IMR-90 (cell line): ENCODE results near the gene KIAA0513. TPM values are rescaled to one million over a fixed set of nuclear protein-coding genes. Genes with fewer than 3 reads are reported as not detected.

Experiments
- ATAC-seq: fragments of 200-7000 bp; cut with Tn5 transposase; 2 replicates; pipeline ENCODE4 v1.9.1; 2020; ENCODE audit warnings: low read depth, mild to moderate bottlenecking, moderate library complexity
- BruUV-seq: library from RNA; stranded (reverse); fragments of 400-500 nt; replicated peaks from 2 replicates; lab custom pipeline; 2021; lab: Mats Ljungman, UMichigan
- CTCF ChIA-PET: fragments of 300-600 bp; formaldehyde crosslinking; extraction: SDS; loops from one replicate; lab custom pipeline; 2021; ENCODE audit warnings: antibody characterized with exemption; lab: Yijun Ruan, JAX
- POLR2A ChIA-PET: fragments of 300-600 bp; sonication (Branson Sonifier 250); formaldehyde crosslinking; loops from one replicate; lab custom pipeline; 2022; ENCODE audit warnings: antibody characterized with exemption; ENCODE audit not compliant: unreplicated experiment; lab: Charles Lee
- DNase-seq: peaks from one replicate; pipeline ENCODE4 v3.0.0; 2013
- H2AFZ ChIP-seq: replicated peaks from 2 replicates; pipeline ENCODE3; 2013; ENCODE audit warnings: low read length, mild to moderate bottlenecking; ENCODE audit not compliant: poor library complexity
- H2AK5ac ChIP-seq: 2 replicates; pipeline ENCODE4 v1.6.1; 2013; ENCODE audit warnings: low read depth, low read length, inconsistent platforms
- H2AK9ac ChIP-seq: replicated peaks from 2 replicates; pipeline ENCODE3; 2013; ENCODE audit warnings: mild to moderate bottlenecking, low read depth, low read length, moderate library complexity; ENCODE audit not compliant: poor library complexity
- H2BK120ac ChIP-seq: 2 replicates; pipeline ENCODE4 v1.6.1; 2013; ENCODE audit warnings: low read depth, low read length, inconsistent platforms
- H2BK15ac ChIP-seq: 3 replicates; pipeline ENCODE4 v1.6.1; 2013; ENCODE audit warnings: low read depth, low read length, inconsistent platforms
- H2BK20ac ChIP-seq: 2 replicates; pipeline ENCODE4 v1.6.1; 2013; ENCODE audit warnings: low read depth, mild to moderate bottlenecking, inconsistent platforms, low read length, moderate library complexity
- H2BK5ac ChIP-seq: 2 replicates; pipeline ENCODE4 v1.6.1; 2013; ENCODE audit warnings: mild to moderate bottlenecking, low read depth, low read length, inconsistent platforms; ENCODE audit not compliant: poor library complexity, severe bottlenecking
- H3K14ac ChIP-seq: replicated peaks from 2 replicates; pipeline ENCODE4 v1.6.1; 2013; ENCODE audit warnings: low read depth, low read length, inconsistent platforms
- H3K18ac ChIP-seq: 2 replicates; pipeline ENCODE4 v1.6.1; 2013; ENCODE audit warnings: low read depth, low read length, control low read depth
- H3K23ac ChIP-seq: 2 replicates; pipeline ENCODE4 v1.6.1; 2013; ENCODE audit warnings: low read depth, low read length, inconsistent platforms
- H3K27ac ChIP-seq: 2 replicates; pipeline ENCODE4 v1.5.1; 2013; ENCODE audit warnings: mild to moderate bottlenecking, control low read depth, low read length; ENCODE audit not compliant: insufficient read depth
- H3K27me3 ChIP-seq: 2 replicates; pipeline ENCODE4 v1.6.1; 2013; ENCODE audit warnings: low read length; ENCODE audit not compliant: control insufficient read depth, insufficient read depth
- H3K36me3 ChIP-seq: 2 replicates; pipeline ENCODE4 v1.6.1; 2013; ENCODE audit warnings: low read length, mixed read lengths; ENCODE audit not compliant: control insufficient read depth, insufficient read depth
- H3K4ac ChIP-seq: 2 replicates; pipeline ENCODE4 v1.6.1; 2013; ENCODE audit warnings: low read depth, low read length, inconsistent platforms
- H3K4me1 ChIP-seq: 2 replicates; pipeline ENCODE4 v1.6.1; 2013; ENCODE audit warnings: low read length, mixed read lengths; ENCODE audit not compliant: control insufficient read depth, insufficient read depth
- H3K4me2 ChIP-seq: 2 replicates; pipeline ENCODE4 v1.6.1; 2013; ENCODE audit warnings: low read depth, mild to moderate bottlenecking, control low read depth, low read length, moderate library complexity
- H3K4me3 ChIP-seq: 2 replicates; pipeline ENCODE4 v1.5.1; 2013; ENCODE audit warnings: low read depth, mild to moderate bottlenecking, control low read depth, low read length, moderate library complexity; ENCODE audit not compliant: insufficient read depth
- H3K56ac ChIP-seq: 2 replicates; pipeline ENCODE4 v1.6.1; 2013; ENCODE audit warnings: low read length, inconsistent platforms; ENCODE audit not compliant: insufficient read depth; ENCODE audit errors: extremely low read depth
- H3K79me1 ChIP-seq, 2 experiments: 2 replicates each; pipeline ENCODE4 v1.6.1; 2013; ENCODE audit warnings: low read length in 2 of 2, inconsistent platforms in 1 of 2, low read depth in 1 of 2
- H3K9ac ChIP-seq: 2 replicates; pipeline ENCODE4 v1.6.1; 2013; ENCODE audit warnings: low read depth, low read length, control low read depth
- H3K9me1 ChIP-seq: 2 replicates; pipeline ENCODE4 v1.6.1; 2013; ENCODE audit warnings: low read length, inconsistent platforms; ENCODE audit not compliant: insufficient read depth
- H3K9me3 ChIP-seq: 2 replicates; pipeline ENCODE4 v1.6.1; 2013; ENCODE audit warnings: low read length; ENCODE audit not compliant: control insufficient read depth, insufficient read depth
- H4K20me1 ChIP-seq: 2 replicates; pipeline ENCODE4 v1.6.1; 2013; ENCODE audit warnings: low read length, inconsistent platforms; ENCODE audit not compliant: insufficient read depth
- H4K5ac ChIP-seq: 2 replicates; pipeline ENCODE4 v1.6.1; 2013; ENCODE audit warnings: mild to moderate bottlenecking, low read depth, low read length, control low read depth
- H4K8ac ChIP-seq, 2 experiments: 2 replicates each; pipeline ENCODE4 v1.6.1; 2013; ENCODE audit warnings: low read depth in 2 of 2, low read length in 2 of 2, control low read depth in 1 of 2, inconsistent platforms in 1 of 2
- H4K91ac ChIP-seq: 2 replicates; pipeline ENCODE4 v1.6.1; 2013; ENCODE audit warnings: low read depth, low read length, inconsistent platforms; ENCODE audit not compliant: insufficient read depth
- BHLHE40 ChIP-seq: fragments of 150-350 bp; IDR thresholded peaks from 2 replicates; pipeline ENCODE4 v1.6.1; 2016; ENCODE audit warnings: mild to moderate bottlenecking, low read depth, low read length
- CHD1 ChIP-seq: IDR thresholded peaks from 2 replicates; pipeline ENCODE4 v1.6.1; 2012; ENCODE audit warnings: low read depth, low read length, improper control_type of control experiment
- CTCF ChIP-seq: conservative IDR thresholded peaks from 2 replicates; pipeline ENCODE4 v1.5.1; 2012; ENCODE audit warnings: mild to moderate bottlenecking, low read depth, low read length, improper control_type of control experiment
- ELK1 ChIP-seq: fragments of 150-350 bp; IDR thresholded peaks from 2 replicates; pipeline ENCODE4 v1.6.1; 2016; ENCODE audit warnings: low read depth, mild to moderate bottlenecking, low read length, moderate library complexity, borderline replicate concordance
- FOS ChIP-seq: fragments of 150-350 bp; IDR thresholded peaks from 2 replicates; pipeline ENCODE4 v1.6.1; 2016; ENCODE audit warnings: low read depth, low read length
- MAZ ChIP-seq: IDR thresholded peaks from 2 replicates; pipeline ENCODE4 v1.6.1; 2012; ENCODE audit warnings: low read depth, mild to moderate bottlenecking, low read length, improper control_type of control experiment, moderate library complexity, borderline replicate concordance
- RCOR1 ChIP-seq: IDR thresholded peaks from 2 replicates; pipeline ENCODE4 v1.6.1; 2012; ENCODE audit warnings: mild to moderate bottlenecking, low read length, improper control_type of control experiment; ENCODE audit not compliant: insufficient replicate concordance
- SMC3 ChIP-seq: fragments of 150-350 bp; IDR thresholded peaks from 2 replicates; pipeline ENCODE4 v1.6.1; 2016; ENCODE audit warnings: low read depth, mild to moderate bottlenecking, antibody characterized with exemption, low read length, moderate library complexity
- WGBS, 2 experiments: methylation state at CpG; one replicate each; pipeline versions ENCODE4 v1.1.5 to v1.1.7; 2013; ENCODE audit warnings: missing lambda C conversion rate in 2 of 2; ENCODE audit not compliant: insufficient read length in 1 of 2; ENCODE audit errors: extremely low coverage in 2 of 2; 5-methylcytosine and 5-hydroxymethylcytosine counted together
- dilution Hi-C: fragments of 300-500 bp; cut with HindIII; formaldehyde crosslinking; loops from one replicate; pipeline ENCODE4 v1.14.3; 2018; ENCODE audit warnings: low sequenced_read_pairs; ENCODE audit not compliant: unreplicated experiment
- in situ Hi-C: fragments of 300-500 bp; cut with MboI; formaldehyde crosslinking; loops from 3 replicates; pipeline ENCODE4 v1.14.3; 2019; ENCODE audit warnings: low sequenced_read_pairs, inconsistent platforms, mixed read lengths
- intact Hi-C: fragments of 100-400 bp; cut with micrococcal nuclease; formaldehyde crosslinking; loops from 2 replicates; pipeline ENCODE4 v1.10.0; 2022
- polyA plus RNA-seq, 3 experiments: library from polyadenylated mRNA; depleted of rRNA; stranded (reverse); fragments of >200 nt; gene quantifications; 2 replicates each; pipeline ENCODE4 v1.2.3, GENCODE V29; 2012; ENCODE audit warnings: low replicate concordance in 1 of 3
- total RNA-seq: library from RNA; depleted of rRNA; stranded (reverse); fragments of >200 nt; gene quantifications from 2 replicates; pipeline ENCODE4 v1.2.3, GENCODE V29; 2012

Gene KIAA0513
- total and polyA plus RNA-seq, 2 of the 4 experiments (the other 2 are of a cell fraction), result 9.5 TPM

GRCh38 chr16:85089525-85089924 lies 61.9 kb downstream of the KIAA0513 start:
- Histone ChIP-seq H3K4me2 (no peak overlapping the region), H3K4ac (no peak overlapping the region), H2AK5ac (no peak overlapping the region), H3K27me3 (peaks cover 9% of the 10 kb centered on the region), H3K23ac (no peak overlapping the region), H3K4me1 (peaks cover 2% of the 10 kb centered on the region; the same call in 1 of the 2 replicates), H2AFZ (no peak overlapping the region), H2BK120ac (no peak overlapping the region), H3K79me1 (no peaks in the 10 kb centered on the region), H4K8ac (no peak overlapping the region), H3K18ac (no peak overlapping the region), H2BK15ac (no peak overlapping the region), H3K27ac (no peak overlapping the region), H3K56ac (no peak overlapping the region), H4K91ac (no peak overlapping the region), H2AK9ac (no peak overlapping the region), H3K9me1 (no peaks in the 10 kb centered on the region), H4K20me1 (no peaks in the 10 kb centered on the region), H4K5ac (no peak overlapping the region), H3K9me3 (no peaks in the 10 kb centered on the region), H3K14ac (no peak overlapping the region), H2BK5ac (no peak overlapping the region), H3K9ac (no peak overlapping the region), H3K36me3 (peaks cover 2% of the 10 kb centered on the region; the same call in 1 of the 2 replicates), H2BK20ac (no peak overlapping the region), H3K4me3 (no peak overlapping the region)
- DNase-seq, result no peak
- in situ Hi-C loops (no loop called here), intact Hi-C loops (loop anchor here (10.0 kb wide), 1 partner anchor 335 kb away; no protein-coding TSS in a partner anchor), dilution Hi-C loops (no loop called here)
- no peak; the same call in 1 of the 2 replicates for ATAC-seq
- TF ChIP-seq RCOR1, result no peak
- TF ChIP-seq BHLHE40, result no peak
- TF ChIP-seq CTCF, result no peak
- no peak for TF ChIP-seq FOS
- no peak for TF ChIP-seq MAZ
- no peak for TF ChIP-seq SMC3
- no peak for TF ChIP-seq CHD1
- no peak for TF ChIP-seq ELK1
- BruUV-seq, result no TSS peak
- POLR2A ChIA-PET, result no interaction called here
- CTCF ChIA-PET, result no interaction called here
- WGBS, 2 experiments, result 47% methylated on average over 5 of the region's 16 CpGs; no CpG with 5 or more reads in 1 of the 2 experiments
